Caco-2 (cell line): ENCODE results near the gene AFAP1L2. TPM values are rescaled to one million over a fixed set of nuclear protein-coding genes. Genes with fewer than 3 reads are reported as not detected.

Experiments used
- BruUV-seq: library from RNA; stranded (reverse); fragments of 400-500 nt; replicated peaks from 2 replicates; lab custom pipeline; 2021; lab: Mats Ljungman, UMichigan
- CTCF ChIA-PET: fragments of 300-600 bp; sonication (Branson Sonifier 250); formaldehyde crosslinking; loops from one replicate; lab custom pipeline; 2022; ENCODE audit warnings: antibody characterized with exemption; lab: Charles Lee
- POLR2A ChIA-PET: fragments of 300-600 bp; sonication (Branson Sonifier 250); formaldehyde crosslinking; loops from one replicate; lab custom pipeline; 2022; ENCODE audit warnings: antibody characterized with exemption; lab: Charles Lee
- DNase-seq, 2 experiments: peaks; one replicate each; pipeline versions ENCODE4 v3.0.0 to v3.0.0-alpha.2; 2020 to 2022
- H3K27me3 ChIP-seq: replicated peaks from 2 replicates; pipeline ENCODE4 v1.6.0; 2011; ENCODE audit warnings: low read length; ENCODE audit not compliant: control insufficient read depth, insufficient read depth
- H3K36me3 ChIP-seq: 2 replicates; pipeline ENCODE4 v1.5.1; 2011; ENCODE audit warnings: low read length; ENCODE audit not compliant: control insufficient read depth, insufficient read depth
- H3K4me1 ChIP-seq: fragments of 250-450 bp; sonication (Bioruptor Pico); 2 replicates; pipeline ENCODE4 v1.5.1; 2020; ENCODE audit warnings: mild to moderate bottlenecking
- H3K4me3 ChIP-seq: 2 replicates; pipeline ENCODE4 v1.5.1; 2011; ENCODE audit warnings: low read depth, mild to moderate bottlenecking, control low read depth, low read length
- H3K9me3 ChIP-seq: fragments of 250-450 bp; sonication (Bioruptor Pico); 2 replicates; pipeline ENCODE4 v1.5.1; 2020; ENCODE audit warnings: mild to moderate bottlenecking, moderate library complexity
- H3K27ac Mint-ChIP-seq: one replicate; pipeline ENCODE4 v1.8.0; 2022; ENCODE audit warnings: mixed read lengths; ENCODE audit not compliant: unreplicated experiment
- H3K27me3 Mint-ChIP-seq: one replicate; pipeline ENCODE4 v1.8.0; 2022; ENCODE audit warnings: mixed read lengths; ENCODE audit not compliant: insufficient read depth, unreplicated experiment
- H3K36me3 Mint-ChIP-seq: one replicate; pipeline ENCODE4 v1.8.0; 2022; ENCODE audit warnings: mild to moderate bottlenecking, mixed read lengths; ENCODE audit not compliant: insufficient read depth, unreplicated experiment
- H3K4me1 Mint-ChIP-seq: one replicate; pipeline ENCODE4 v1.8.0; 2022; ENCODE audit warnings: low read depth, mixed read lengths; ENCODE audit not compliant: unreplicated experiment
- H3K4me3 Mint-ChIP-seq: one replicate; pipeline ENCODE4 v1.8.0; 2022; ENCODE audit warnings: mild to moderate bottlenecking, moderate library complexity, mixed read lengths; ENCODE audit not compliant: unreplicated experiment
- H3K9me3 Mint-ChIP-seq: one replicate; pipeline ENCODE4 v1.8.0; 2022; ENCODE audit warnings: mixed read lengths; ENCODE audit not compliant: unreplicated experiment
- CTCF ChIP-seq, 2 experiments: fragments of 200-600 bp in 1 of 2; IDR thresholded peaks; 1 replicate in 1 of 2; 2 replicates in 1 of 2; pipeline versions ENCODE4 v1.5.1 to v1.8.0; 2011 to 2022; ENCODE audit warnings: antibody characterized with exemption in 1 of 2, control low read depth in 1 of 2, inconsistent platforms in 1 of 2, low read depth in 1 of 2, low read length in 1 of 2, mild to moderate bottlenecking in 1 of 2, moderate library complexity in 1 of 2; ENCODE audit not compliant: insufficient read depth in 1 of 2, severe bottlenecking in 1 of 2, unreplicated experiment in 1 of 2
- intact Hi-C: fragments of 100-400 bp; cut with micrococcal nuclease; formaldehyde crosslinking; loops from one replicate; pipeline ENCODE4 v1.10.0; 2022; ENCODE audit not compliant: unreplicated experiment
- total RNA-seq: library from RNA; stranded (reverse); gene quantifications from 2 replicates; pipeline ENCODE4 v1.2.3, GENCODE V29; 2022

The AFAP1L2 gene
- total RNA-seq, 1 experiment from 2014 or later, result 2.3 TPM

- TF ChIP-seq CTCF (IDR thresholded peaks at IDR 0.05; ENCODE audit: insufficient read depth in 1 of 2, low read depth in 1 of 2, low read length in 1 of 2, severe bottlenecking in 1 of 2, unreplicated experiment in 1 of 2), result no peak
- CTCF ChIA-PET, result no interaction called here
- DNase-seq, result no peak
- POLR2A ChIA-PET, result no interaction called here
- H3K9me3 ChIP-seq, result no peaks in the 10 kb centered on the region
- Mint-ChIP-seq H3K4me3 (no peak overlapping the region), H3K27me3 (peaks cover 8% of the 10 kb centered on the region), H3K36me3 (no peaks in the 10 kb centered on the region), H3K27ac (no peak overlapping the region), H3K4me1 (peaks cover 10% of the 10 kb centered on the region), H3K9me3 (no peaks in the 10 kb centered on the region)
- H3K27me3 ChIP-seq, result peaks cover 3% of the 10 kb centered on the region
- intact Hi-C loops, result no loop called here
- no peak overlapping the region for H3K4me3 ChIP-seq
- no peaks in the 10 kb centered on the region for H3K36me3 ChIP-seq
- no TSS peak for BruUV-seq
- H3K4me1 ChIP-seq, result peaks cover 13% of the 10 kb centered on the region; the same call in 1 of the 2 replicates
These were observed 4.2 kb downstream of the AFAP1L2 start for GRCh38 chr10:114400091-114400490.

DNA sequence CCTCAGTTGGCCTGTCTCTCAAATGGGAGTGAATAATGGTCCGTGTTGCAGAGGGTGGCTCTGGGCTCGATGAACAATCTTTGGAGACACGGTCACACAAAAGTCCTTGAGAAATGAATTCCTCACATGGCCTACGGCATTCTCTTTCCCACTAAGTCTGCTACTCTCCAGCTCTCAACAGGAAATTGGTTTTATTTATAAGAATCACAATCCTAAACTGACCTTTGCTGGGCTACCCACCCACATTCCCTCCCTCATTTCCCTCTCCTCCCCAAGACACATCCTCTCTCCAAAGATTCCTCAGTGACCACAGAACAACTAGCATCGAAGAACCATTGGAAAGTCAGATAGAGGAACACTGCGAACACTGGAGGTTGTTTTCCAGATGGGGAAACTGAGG lies 4.7 kb downstream of the AFAP1L2 start:
- Histone ChIP-seq H3K4me3 (no peak overlapping the region), H3K4me1 (peaks cover 13% of the 10 kb centered on the region; the same call in 1 of the 2 replicates), H3K36me3 (no peaks in the 10 kb centered on the region), H3K9me3 (no peaks in the 10 kb centered on the region), H3K27me3 (peaks cover 3% of the 10 kb centered on the region)
- BruUV-seq, result no TSS peak
- Mint-ChIP-seq H3K4me1 (peaks cover 10% of the 10 kb centered on the region), H3K27me3 (peaks cover 8% of the 10 kb centered on the region), H3K4me3 (no peak overlapping the region), H3K9me3 (no peaks in the 10 kb centered on the region), H3K36me3 (no peaks in the 10 kb centered on the region), H3K27ac (no peak overlapping the region)
- intact Hi-C loops, result no loop called here
- ChIA-PET POLR2A (no interaction called here), CTCF (no interaction called here)
- no peak for TF ChIP-seq CTCF (IDR thresholded peaks at IDR 0.05; ENCODE audit: insufficient read depth in 1 of 2, low read depth in 1 of 2, low read length in 1 of 2, severe bottlenecking in 1 of 2, unreplicated experiment in 1 of 2)
- no peak for DNase-seq

GRCh38 chr10:114398587-114399331 lies 5.5 kb downstream of the AFAP1L2 start:
- Mint-ChIP-seq H3K36me3 (no peaks in the 10 kb centered on the region), H3K27me3 (peaks cover 8% of the 10 kb centered on the region), H3K4me3 (no peak overlapping the region), H3K9me3 (no peaks in the 10 kb centered on the region), H3K4me1 (peaks cover 10% of the 10 kb centered on the region), H3K27ac (no peak overlapping the region)
- BruUV-seq, result no TSS peak
- no peaks in the 10 kb centered on the region for H3K36me3 ChIP-seq
- no peak for TF ChIP-seq CTCF (IDR thresholded peaks at IDR 0.05; ENCODE audit: insufficient read depth in 1 of 2, low read depth in 1 of 2, low read length in 1 of 2, severe bottlenecking in 1 of 2, unreplicated experiment in 1 of 2)
- no peaks in the 10 kb centered on the region for H3K9me3 ChIP-seq
- intact Hi-C loops, result no loop called here
- peaks cover 3% of the 10 kb centered on the region for H3K27me3 ChIP-seq
- no peak for DNase-seq
- H3K4me3 ChIP-seq, result no peak overlapping the region
- peaks cover 13% of the 10 kb centered on the region; the same call in 1 of the 2 replicates for H3K4me1 ChIP-seq
- ChIA-PET CTCF (interaction anchor here (3.2 kb wide), 1 partner anchor 95 kb away, joined by 18 read pairs; no protein-coding TSS in a partner anchor), POLR2A (no interaction called here)
